GM19397 (cell line): Measurements from ENCODE around the gene RANBP2.

Experiments
- ATAC-seq: cut with Tn5 transposase; IDR thresholded peaks from one replicate; pipeline ENCODE4 v1.9.1; 2021; ENCODE audit warnings: mild to moderate bottlenecking, moderate library complexity; ENCODE audit not compliant: unreplicated experiment

RANBP2 gene

GRCh38 chr2:108834620-108835019, 115.3 kb downstream of the RANBP2 start:
- no peak for ATAC-seq

GRCh38 chr2:108835040-108835439, 115.8 kb downstream of the RANBP2 start:
- ATAC-seq, result no peak
